HepG2 (cell line): ENCODE measurements around the gene FAM149A.

Source experiments
- CHCHD3 ChIP-seq: sonication (generic); formaldehyde crosslinking; IDR thresholded peaks from 2 replicates; pipeline ENCODE4 v1.8.0; 2022; ENCODE audit warnings: mild to moderate bottlenecking, missing genetic modification reagents, moderate library complexity
- CTCF ChIP-seq: sonication (generic); formaldehyde crosslinking; IDR thresholded peaks from 2 replicates; pipeline ENCODE4 v1.5.0; 2020; ENCODE audit warnings: mild to moderate bottlenecking, missing genetic modification reagents, moderate library complexity
- E2F5 ChIP-seq: sonication (generic); formaldehyde crosslinking; conservative IDR thresholded peaks from 2 replicates; pipeline ENCODE4 v1.4.0; 2020; ENCODE audit warnings: missing genetic modification reagents
- MEF2D ChIP-seq: sonication (generic); formaldehyde crosslinking; IDR thresholded peaks from 2 replicates; pipeline ENCODE4 v1.5.1; 2020; ENCODE audit warnings: mild to moderate bottlenecking, missing genetic modification reagents
- REST ChIP-seq, 2 experiments: IDR thresholded peaks; 2 replicates each; pipeline ENCODE4 v1.6.1; 2011 to 2012; ENCODE audit warnings: low read length in 2 of 2, borderline replicate concordance in 1 of 2, low read depth in 1 of 2, mild to moderate bottlenecking in 1 of 2, moderate library complexity in 1 of 2
- SALL2 ChIP-seq: sonication (generic); formaldehyde crosslinking; IDR thresholded peaks from 2 replicates; pipeline ENCODE4 v1.8.1; 2023; ENCODE audit warnings: mild to moderate bottlenecking, missing genetic modification reagents, inconsistent platforms
- SRF ChIP-seq: IDR thresholded peaks from 2 replicates; pipeline ENCODE4 v1.6.1; 2011; ENCODE audit warnings: mild to moderate bottlenecking, low read depth, low read length, moderate library complexity
- ZBTB40 ChIP-seq, 2 experiments: fragments of 450-650 bp in 1 of 2; sonication (generic) in 1 of 2; formaldehyde crosslinking in 1 of 2; IDR thresholded peaks; 2 replicates each; pipeline versions ENCODE4 v1.6.1 to v1.8.0; 2016 to 2022; ENCODE audit warnings: antibody characterized with exemption in 1 of 2, mild to moderate bottlenecking in 1 of 2, missing genetic modification reagents in 1 of 2
- ZBTB46 ChIP-seq: sonication (generic); formaldehyde crosslinking; IDR thresholded peaks from 2 replicates; pipeline ENCODE4 v1.4.0; 2020; ENCODE audit warnings: mild to moderate bottlenecking, missing genetic modification reagents, borderline replicate concordance
- ZHX1 ChIP-seq: sonication (generic); formaldehyde crosslinking; IDR thresholded peaks from 2 replicates; pipeline ENCODE4 v1.8.1; 2022; ENCODE audit warnings: low read depth, mild to moderate bottlenecking, missing genetic modification reagents
- ZNF563 ChIP-seq: sonication (generic); formaldehyde crosslinking; IDR thresholded peaks from 2 replicates; pipeline ENCODE4 v1.8.0; 2022; ENCODE audit warnings: mild to moderate bottlenecking, moderate library complexity, missing genetic modification reagents
- ZNF740 ChIP-seq: sonication (generic); formaldehyde crosslinking; IDR thresholded peaks from 2 replicates; pipeline ENCODE4 v1.4.0; 2020; ENCODE audit warnings: missing genetic modification reagents

GRCh38 chr4:186158021-186158813 lies 53.7 kb downstream of the FAM149A start:
- TF ChIP-seq ZHX1 (CRISPR knock-in tag) (no peak), ZNF740 (CRISPR knock-in tag) (no peak), SALL2 (CRISPR knock-in tag) (no peak), MEF2D (no peak), ZNF563 (0 out of 2 replicates have a peak, but pooled peaks have one; percentile 22), REST (IDR thresholded peaks at IDR 0.05; ENCODE audit: borderline replicate concordance in 1 of 2, low read depth in 1 of 2, low read length in 2 of 2) (no peak), E2F5 (no peak), SRF (no peak), CTCF (CRISPR knock-in tag) (peak; percentile 61), ZBTB40 (IDR thresholded peaks at IDR 0.05) (no peak), ZBTB40 (CRISPR knock-in tag; IDR thresholded peaks at IDR 0.05) (no peak), ZBTB46 (CRISPR knock-in tag) (no peak), CHCHD3 (no peak)
